ENCODE results near the gene IGFN1. TPM values are rescaled to one million over a fixed set of nuclear protein-coding genes. Genes with fewer than 3 reads are reported as not detected.

Gene IGFN1
- total and polyA plus RNA-seq, 2 of the 4 experiments (the other 2 are of a cell fraction): 0.05 TPM; not detected in 1

- H4K5ac ChIP-seq (ENCODE audit: low read depth, low read length): no peak overlapping the region
- no peak overlapping the region for H3K27ac ChIP-seq (ENCODE audit: insufficient read depth, low read length)
- peaks cover 23% of the 10 kb centered on the region for H3K27me3 ChIP-seq (ENCODE audit: control insufficient read depth, insufficient read depth, low read length)
- H3K56ac ChIP-seq (ENCODE audit: extremely low read depth, insufficient read depth, low read length): no peak overlapping the region
- H2BK5ac ChIP-seq (ENCODE audit: low read depth, low read length, poor library complexity, severe bottlenecking): no peak overlapping the region
- no peak overlapping the region for H2BK120ac ChIP-seq (ENCODE audit: low read depth, low read length)
- no peaks in the 10 kb centered on the region for H4K20me1 ChIP-seq (ENCODE audit: insufficient read depth, low read length)
- no peak overlapping the region for H3K18ac ChIP-seq (ENCODE audit: low read depth, low read length)
- H3K4me3 ChIP-seq (ENCODE audit: insufficient read depth, low read depth, low read length): no peak overlapping the region
- in situ Hi-C loops (cut with MboI; ENCODE audit: low sequenced_read_pairs): no loop called here
- DNase-seq: no peak
- intact Hi-C loops (cut with micrococcal nuclease): no loop called here
- H4K8ac ChIP-seq (ENCODE audit: low read depth in 2 of 2, low read length in 2 of 2): no peak overlapping the region
- peaks cover 2% of the 10 kb centered on the region for H3K36me3 ChIP-seq (ENCODE audit: control insufficient read depth, insufficient read depth, low read length)
- H3K9ac ChIP-seq (ENCODE audit: low read depth, low read length): no peak overlapping the region
- H2AFZ ChIP-seq (replicated peaks; ENCODE audit: low read length, poor library complexity): no peak overlapping the region
- peaks cover 15 to 19% of the 10 kb centered on the region in 2 experiments; a peak in 3 of 4 replicates for H3K79me1 ChIP-seq (ENCODE audit: low read depth in 1 of 2, low read length in 2 of 2)
- dilution Hi-C loops (cut with HindIII; ENCODE audit: low sequenced_read_pairs, unreplicated experiment): no loop called here
- H3K9me3 ChIP-seq (ENCODE audit: control insufficient read depth, insufficient read depth, low read length): no peaks in the 10 kb centered on the region
- ATAC-seq (ENCODE audit: low read depth): no peak
- H3K4me1 ChIP-seq (ENCODE audit: control insufficient read depth, insufficient read depth, low read length): no peaks in the 10 kb centered on the region
- H4K91ac ChIP-seq (ENCODE audit: insufficient read depth, low read depth, low read length): no peak overlapping the region
- H3K9me1 ChIP-seq (ENCODE audit: insufficient read depth, low read length): peaks cover 9% of the 10 kb centered on the region; the same call in 1 of the 2 replicates
- no peak overlapping the region for H3K14ac ChIP-seq (replicated peaks; ENCODE audit: low read depth, low read length)
- no peak overlapping the region for H2BK20ac ChIP-seq (ENCODE audit: low read depth, low read length)
- ChIA-PET CTCF (no interaction called here), POLR2A (ENCODE audit: unreplicated experiment) (no interaction called here)
- TF ChIP-seq MAFK (IDR thresholded peaks at IDR 0.05; ENCODE audit: low read depth, low read length) (no peak), CTCF (conservative IDR thresholded peaks at IDR 0.05; ENCODE audit: low read depth, low read length) (no peak), RAD21 (IDR thresholded peaks at IDR 0.05; ENCODE audit: low read length) (no peak), RCOR1 (IDR thresholded peaks at IDR 0.05; ENCODE audit: insufficient replicate concordance, low read length) (no peak), CEBPB (IDR thresholded peaks at IDR 0.05; ENCODE audit: low read depth, low read length) (no peak), SMC3 (IDR thresholded peaks at IDR 0.05; ENCODE audit: low read depth, low read length) (no peak), NFE2L2 (IDR thresholded peaks at IDR 0.05; ENCODE audit: low read depth, low read length) (no peak)
- TF ChIP-seq, protein P1, sequence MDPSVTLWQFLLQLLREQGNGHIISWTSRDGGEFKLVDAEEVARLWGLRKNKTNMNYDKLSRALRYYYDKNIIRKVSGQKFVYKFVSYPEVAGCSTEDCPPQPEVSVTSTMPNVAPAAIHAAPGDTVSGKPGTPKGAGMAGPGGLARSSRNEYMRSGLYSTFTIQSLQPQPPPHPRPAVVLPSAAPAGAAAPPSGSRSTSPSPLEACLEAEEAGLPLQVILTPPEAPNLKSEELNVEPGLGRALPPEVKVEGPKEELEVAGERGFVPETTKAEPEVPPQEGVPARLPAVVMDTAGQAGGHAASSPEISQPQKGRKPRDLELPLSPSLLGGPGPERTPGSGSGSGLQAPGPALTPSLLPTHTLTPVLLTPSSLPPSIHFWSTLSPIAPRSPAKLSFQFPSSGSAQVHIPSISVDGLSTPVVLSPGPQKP (IDR thresholded peaks at IDR 0.05; ENCODE audit: borderline replicate concordance, low read depth, low read length): no peak
- H2AK5ac ChIP-seq (ENCODE audit: low read depth, low read length): no peak overlapping the region
- no TSS peak for BruUV-seq (replicated peaks)
- no peak overlapping the region for H2BK15ac ChIP-seq (ENCODE audit: low read depth, low read length)
- no peak overlapping the region for H3K4ac ChIP-seq (ENCODE audit: low read depth, low read length)
- no peak overlapping the region for H3K4me2 ChIP-seq (ENCODE audit: low read depth, low read length)
- H3K23ac ChIP-seq (ENCODE audit: low read depth, low read length): no peak overlapping the region
- no peak overlapping the region for H2AK9ac ChIP-seq (replicated peaks; ENCODE audit: low read depth, low read length, poor library complexity)
These were observed 33.8 kb upstream of the IGFN1 start for GRCh38 chr1:201156819-201157218.
